Left ventricle myocardium superior (tissue), 1 donor: Measurements from ENCODE around the gene ARL6. TPM values are rescaled to one million over a fixed set of nuclear protein-coding genes. Genes with fewer than 3 reads are reported as not detected.

Experiments
- ATAC-seq: fragments of 200-7000 bp; cut with Tn5 transposase; one replicate; pipeline ENCODE4 v1.9.1; 2020; ENCODE audit warnings: mild to moderate bottlenecking, moderate library complexity
- DNase-seq: peaks from one replicate; pipeline ENCODE4 v3.0.0-alpha.2; 2020
- intact Hi-C: fragments of 100-400 bp; cut with micrococcal nuclease; formaldehyde crosslinking; loops from one replicate; pipeline ENCODE4 v1.11.0; 2022
- long read RNA-seq: library from polyadenylated mRNA; unstranded; transcript quantifications from one replicate; pipeline ENCODE4 v2.0.0, GENCODE V29; 2021
- total RNA-seq: library from RNA; stranded (reverse); fragmentation: NEBNext Ultra II Directional; extraction: Animal tissue kit (Norgen Biotek cat#: 25700); gene quantifications from one replicate; pipeline ENCODE4 v1.2.1, GENCODE V29; 2021
- donor health status: DM: no; HTN: yes; CAD: no; lungs with severe emphysema.

The ARL6 gene, protein sequence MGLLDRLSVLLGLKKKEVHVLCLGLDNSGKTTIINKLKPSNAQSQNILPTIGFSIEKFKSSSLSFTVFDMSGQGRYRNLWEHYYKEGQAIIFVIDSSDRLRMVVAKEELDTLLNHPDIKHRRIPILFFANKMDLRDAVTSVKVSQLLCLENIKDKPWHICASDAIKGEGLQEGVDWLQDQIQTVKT
- total RNA-seq, result 4.1 TPM
- long read RNA-seq, full-length matches to known transcripts, result 6 of 7 reads
- long read RNA-seq, partial matches to known transcripts, result 0 of 7 reads
- long read RNA-seq, other reads (novel, unspliced or antisense), result 1 of 7 reads

DNA sequence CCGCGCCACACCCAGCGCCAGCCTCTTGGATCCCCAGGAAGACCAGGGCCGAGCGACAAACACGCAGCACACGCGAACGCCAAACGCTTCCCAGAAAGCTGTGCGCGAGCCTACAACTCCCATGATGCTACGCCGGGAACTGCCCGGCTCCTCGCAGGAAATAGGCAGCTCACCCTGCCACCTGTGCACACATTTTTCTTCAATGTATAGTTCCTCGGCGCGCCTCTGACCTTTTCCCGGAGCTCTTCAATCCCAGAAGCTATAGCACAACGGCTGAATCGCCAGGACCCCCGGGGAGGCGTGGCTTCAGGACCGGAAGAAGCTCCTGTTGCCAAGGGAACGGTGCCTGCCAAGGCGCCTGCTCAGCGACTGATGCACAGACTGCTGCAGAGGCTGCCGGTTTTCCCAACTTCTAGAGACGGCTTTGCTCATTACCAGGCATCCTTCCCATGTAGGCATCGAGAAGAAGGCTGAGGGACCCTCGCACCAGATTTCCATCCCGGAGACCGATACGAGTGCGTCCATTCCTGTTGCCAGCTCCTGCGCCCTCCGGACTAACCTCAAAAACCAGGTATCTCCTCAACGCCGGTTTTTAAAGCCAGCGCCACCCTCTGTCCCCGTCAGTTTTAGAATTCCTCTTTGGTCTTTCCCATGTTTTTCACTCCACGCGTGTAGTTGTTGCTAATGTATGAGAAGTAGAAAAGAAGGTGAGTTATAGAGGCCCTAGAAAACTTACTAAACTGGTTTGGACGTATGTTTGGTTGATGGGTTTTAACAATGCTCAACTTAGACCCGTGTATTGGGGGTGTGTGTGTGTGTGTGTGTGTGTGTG is at the start of gene ARL6:
ARL6 (plus strand) TSS at position 352 of the 832 bp plus-strand sequence. CDS start 3,350 bp downstream, outside the sequence.
- DNase-seq (peak; percentile 90), ATAC-seq (peak; percentile 99)
- intact Hi-C loops, result no loop called here

DNA sequence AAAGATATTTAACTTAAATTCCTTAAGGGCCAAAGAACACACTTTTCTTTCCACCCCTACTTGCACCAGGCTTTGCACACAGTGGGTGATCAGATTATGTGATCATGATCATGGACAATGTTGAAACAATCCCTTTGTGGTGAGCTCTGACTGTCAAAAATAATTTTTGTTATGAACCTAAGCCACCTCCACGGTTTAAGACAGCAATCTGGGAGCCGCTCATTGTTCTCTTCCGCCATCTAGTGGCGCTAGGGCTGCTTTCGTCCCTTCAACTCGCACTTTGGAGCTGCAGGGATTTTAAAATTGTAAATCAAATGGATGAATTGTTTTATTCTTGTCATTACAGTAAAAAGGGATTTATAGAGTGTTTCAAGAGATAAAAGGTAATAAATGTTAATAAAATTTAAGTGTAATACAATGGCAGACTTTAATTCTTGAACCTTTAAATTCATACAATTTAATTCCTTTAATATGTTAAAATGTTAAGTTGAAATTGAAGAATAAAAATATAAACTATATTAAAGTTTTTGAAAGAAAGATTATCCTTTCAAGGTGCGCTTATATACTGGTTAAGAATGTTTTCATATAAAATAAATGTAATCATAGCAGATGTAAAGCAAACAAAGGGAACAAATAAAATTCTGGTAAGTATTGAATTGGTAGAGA is 45.3 kb upstream of the ARL6 start:
- DNase-seq (peak; percentile 64), ATAC-seq (peak; percentile 68)
- intact Hi-C loops, result no loop called here

DNA sequence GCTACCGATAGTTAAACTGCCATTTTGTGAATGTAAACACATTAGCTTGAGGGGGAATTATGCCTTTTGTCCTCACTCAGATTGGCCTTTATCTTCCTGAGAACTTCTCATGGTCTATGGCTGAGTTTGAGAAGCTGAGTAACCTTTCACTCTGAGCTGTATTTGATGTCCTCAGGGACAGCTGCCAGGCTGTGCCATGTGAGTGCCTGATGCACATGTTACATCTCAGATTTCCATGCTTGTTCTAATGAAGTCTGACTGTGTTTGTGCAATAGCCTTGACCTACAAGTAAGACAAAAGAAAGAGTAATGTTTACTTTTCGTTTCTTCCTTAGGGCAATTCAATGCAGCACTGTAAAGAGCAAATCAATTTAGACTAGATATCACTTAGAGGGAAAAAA is 44.1 kb upstream of the ARL6 start:
- no peak for ATAC-seq
- intact Hi-C loops, result no loop called here
- no peak for DNase-seq

DNA sequence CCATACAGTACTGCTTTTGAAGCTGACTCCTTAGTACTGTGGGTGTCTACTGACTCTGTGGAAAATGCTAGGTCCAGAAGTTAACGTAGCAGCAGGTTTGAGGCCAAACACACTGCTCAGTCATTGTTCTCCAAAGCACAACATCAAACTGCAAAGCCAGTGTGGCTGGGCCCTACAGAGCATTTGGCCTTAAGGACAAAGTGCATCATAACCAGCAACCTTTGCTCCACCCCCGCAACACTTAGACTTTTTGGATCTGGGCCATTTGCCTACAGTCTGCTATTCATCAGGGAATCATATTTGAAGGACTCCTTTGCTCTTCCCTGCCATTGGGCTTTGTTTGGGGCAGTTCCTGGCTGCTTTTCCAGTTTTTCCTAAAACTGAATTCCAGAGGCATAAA is 43.1 kb upstream of the ARL6 start:
- DNase-seq (no peak), ATAC-seq (no peak)
- intact Hi-C loops, result no loop called here

DNA sequence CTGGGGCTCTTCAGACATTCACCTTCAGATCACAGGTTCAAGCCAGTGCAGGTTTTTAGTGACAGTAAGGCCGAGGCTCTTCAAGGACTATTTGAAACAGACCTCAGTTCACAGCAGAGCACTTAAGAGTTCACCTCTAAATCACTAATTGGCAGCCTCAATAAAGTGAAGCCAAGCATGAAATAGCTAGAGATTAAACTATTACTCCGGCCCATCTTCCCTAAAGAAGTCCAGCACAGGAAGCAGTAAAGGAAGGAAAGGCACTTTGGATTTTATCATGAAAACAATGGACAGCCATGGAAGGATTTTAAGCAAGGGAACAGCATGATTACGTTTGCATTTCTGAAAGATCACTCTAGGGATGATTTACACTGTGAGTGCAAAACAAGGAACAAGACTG is 27.6 kb upstream of the ARL6 start:
- intact Hi-C loops, result no loop called here
- no peak for ATAC-seq
- no peak for DNase-seq

DNA sequence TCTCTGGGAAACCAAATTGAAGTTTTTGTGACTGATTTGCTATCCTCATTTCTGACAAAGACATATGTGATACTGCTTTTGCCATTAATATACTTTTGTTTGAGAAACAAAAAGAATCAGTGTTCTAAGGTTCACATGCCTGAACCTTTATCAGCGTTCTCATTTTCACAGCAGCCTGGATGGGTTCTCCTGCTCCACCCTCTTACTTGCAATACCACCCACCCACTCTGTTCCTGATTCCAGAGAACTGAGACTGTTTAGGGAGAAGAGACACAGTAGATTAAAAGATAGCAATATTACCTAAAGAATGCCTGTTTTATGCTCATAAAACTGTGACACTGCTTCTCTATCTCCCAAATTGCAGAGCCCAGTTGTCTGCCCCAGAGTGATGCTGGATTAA is 25.8 kb upstream of the ARL6 start:
- ATAC-seq (no peak), DNase-seq (no peak)
- intact Hi-C loops, result no loop called here

DNA sequence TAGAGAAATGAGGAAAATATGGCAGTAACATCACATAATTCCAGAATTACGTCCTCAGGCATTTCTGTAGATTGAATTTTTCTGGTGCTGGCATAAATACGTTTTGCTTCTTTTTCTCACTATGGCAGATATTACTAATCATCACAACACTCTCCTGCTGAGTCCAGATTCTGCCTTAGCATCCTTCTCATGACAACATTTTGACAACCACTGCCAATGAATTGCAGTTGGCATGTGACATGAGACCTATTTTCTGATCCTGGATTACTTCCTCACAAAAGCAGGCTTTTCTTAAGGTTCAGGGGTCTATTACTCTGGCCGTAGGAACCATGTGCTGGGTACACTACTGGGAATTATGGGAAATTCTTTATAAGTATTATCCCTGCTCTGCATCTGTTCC is 22.5 kb upstream of the ARL6 start:
- intact Hi-C loops, result no loop called here
- DNase-seq, result no peak
- ATAC-seq, result no peak

DNA sequence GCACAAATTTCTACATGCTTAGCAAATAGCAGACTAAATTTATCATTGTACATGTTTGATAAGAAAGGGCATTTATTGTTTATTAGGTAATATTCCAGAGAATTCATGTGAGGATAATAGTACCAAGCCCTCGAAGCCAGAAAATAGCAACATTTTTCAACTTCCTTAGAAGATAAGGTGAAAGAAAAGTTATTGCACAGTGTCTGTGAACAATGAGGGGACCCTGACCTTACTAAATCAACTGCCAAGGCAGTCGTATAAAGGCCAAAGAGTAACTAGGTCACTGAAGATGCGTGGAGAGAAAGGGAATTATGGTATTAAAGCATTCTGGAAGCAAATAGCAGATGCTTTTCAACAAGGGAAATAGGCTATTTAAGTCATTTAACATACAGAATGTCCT is 20.3 kb upstream of the ARL6 start:
- DNase-seq (no peak), ATAC-seq (no peak)
- intact Hi-C loops, result no loop called here

DNA sequence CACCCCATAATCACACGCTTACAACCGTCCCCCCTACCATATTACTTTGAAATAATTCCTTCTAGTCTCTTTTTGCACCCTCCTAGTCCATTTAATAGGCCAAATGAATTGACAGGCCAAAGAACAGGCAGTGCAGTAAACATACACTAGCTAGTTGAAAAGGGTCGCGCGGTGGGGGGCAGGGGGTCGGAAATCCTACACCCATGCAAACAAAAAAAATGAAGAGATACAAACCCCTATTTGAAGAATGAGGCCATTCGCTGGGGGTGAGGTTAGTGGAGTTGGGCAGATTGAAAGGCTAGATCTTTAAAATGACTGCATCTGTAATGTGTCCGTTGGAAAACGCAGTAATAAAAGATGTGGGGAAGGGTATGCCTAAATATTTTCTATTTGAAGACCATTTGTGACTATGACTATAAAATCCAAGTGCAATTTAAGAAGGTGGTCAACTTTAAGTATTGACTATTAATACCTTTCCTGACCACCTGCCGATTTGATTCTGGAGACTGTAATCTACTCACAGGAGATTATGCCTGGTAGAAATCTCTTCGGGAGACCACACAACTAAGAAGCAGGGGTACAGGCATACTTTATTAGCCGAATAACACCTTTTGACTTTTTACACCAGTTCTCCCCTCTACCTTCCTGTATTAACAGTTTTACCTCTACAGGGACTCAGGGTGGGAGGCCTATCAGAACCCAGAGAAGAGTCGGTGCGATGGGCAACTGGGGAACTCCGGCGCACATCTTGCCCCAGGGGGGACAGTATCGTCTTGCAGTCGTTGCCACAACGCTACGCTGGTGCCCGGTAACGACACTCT is 762 bp upstream of the ARL6 start:
- ATAC-seq, result no peak
- intact Hi-C loops, result no loop called here
- no peak for DNase-seq

DNA sequence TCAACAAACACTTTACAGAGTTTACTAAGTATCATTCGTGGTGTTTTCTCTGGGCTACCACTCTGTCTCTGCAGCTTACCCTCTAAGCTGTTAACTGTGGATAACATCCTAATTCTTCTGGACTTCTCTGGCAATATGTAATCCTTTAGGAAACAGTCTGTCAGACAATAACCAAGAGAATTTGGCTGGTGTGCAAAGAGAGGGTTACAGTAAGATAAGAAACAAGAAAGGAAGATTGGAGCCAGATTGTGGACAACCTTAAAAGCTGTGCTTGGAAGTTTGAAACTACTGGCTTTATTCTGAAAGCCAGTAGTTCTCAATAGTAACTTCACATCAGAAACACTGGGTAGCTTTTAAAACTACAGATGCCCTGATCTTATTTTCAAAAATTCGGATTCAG is 778 bp downstream of the ARL6 start:
- no peak for ATAC-seq
- DNase-seq, result no peak
- intact Hi-C loops, result no loop called here

DNA sequence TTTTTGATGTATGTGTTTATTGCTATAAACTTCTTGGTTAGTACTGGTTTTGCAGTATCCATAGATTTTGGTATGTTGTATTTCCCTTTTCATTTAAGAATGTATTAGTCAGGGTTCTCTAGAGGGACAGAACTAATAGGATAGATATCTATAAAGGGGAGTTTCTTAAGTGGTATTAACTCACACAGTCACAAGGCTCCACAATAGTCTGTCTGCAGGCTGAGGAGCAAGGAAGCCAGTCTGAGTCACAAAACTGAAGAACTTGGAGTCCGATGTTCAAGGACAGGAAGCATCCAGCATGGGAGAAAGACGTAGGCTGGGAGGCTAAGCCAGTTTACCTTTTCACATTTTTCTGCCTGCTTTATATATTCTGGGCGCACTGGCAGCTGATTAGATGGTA is 8.4 kb downstream of the ARL6 start:
- no peak for DNase-seq
- no peak for ATAC-seq
- intact Hi-C loops, result no loop called here

DNA sequence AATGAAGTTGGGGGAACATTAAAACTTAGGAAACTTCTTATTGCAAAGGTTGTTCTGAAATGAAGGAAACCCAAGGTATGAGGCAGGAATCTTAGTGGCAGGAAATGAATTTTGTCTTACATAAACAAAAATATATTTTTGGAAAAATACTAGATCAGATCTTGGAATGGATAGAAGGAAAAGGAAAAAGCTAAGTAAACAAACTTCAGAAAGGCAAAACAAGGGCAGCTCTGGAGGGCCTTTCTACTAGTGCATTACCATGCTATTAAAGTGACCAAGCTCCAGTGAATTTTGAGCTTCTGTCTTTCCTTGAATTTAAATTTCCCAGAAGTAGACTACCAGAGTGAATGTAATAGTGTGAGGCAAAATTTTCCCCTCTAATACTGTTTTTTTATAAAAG is 13.6 kb downstream of the ARL6 start:
- ATAC-seq, result no peak
- intact Hi-C loops, result no loop called here
- DNase-seq, result no peak

DNA sequence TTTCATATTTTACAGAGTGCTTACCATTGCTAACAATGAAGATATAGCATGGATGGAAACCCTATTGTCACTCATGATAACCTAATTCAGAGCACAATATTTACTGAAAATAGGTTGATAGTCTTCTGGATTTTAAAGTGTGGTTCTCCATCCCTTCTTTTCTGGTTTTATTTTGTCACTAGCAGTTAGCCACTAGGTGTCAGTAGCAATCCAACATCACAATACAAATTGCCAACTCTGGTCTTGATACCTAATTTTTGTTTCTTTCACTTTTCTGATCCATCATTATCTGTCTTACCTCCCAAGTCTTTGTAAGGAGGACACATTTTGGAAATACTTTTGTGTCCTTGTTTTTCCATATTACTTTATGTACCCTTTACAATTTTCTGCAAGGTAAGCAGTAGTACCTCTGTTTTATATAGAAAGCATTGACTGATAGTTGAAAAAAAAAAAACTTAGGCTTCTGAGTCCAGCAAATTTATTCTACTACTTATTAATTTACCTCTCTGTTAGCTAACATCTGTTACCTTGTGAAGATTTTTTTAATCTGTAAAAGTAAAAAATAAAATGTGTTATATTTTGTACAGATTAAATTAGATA is 29.0 kb downstream of the ARL6 start:
- ATAC-seq (peak; percentile 25), DNase-seq (no peak)
- intact Hi-C loops, result loop anchor here (1.0 kb wide), 1 partner anchor 231 kb away; no protein-coding TSS in a partner anchor

DNA sequence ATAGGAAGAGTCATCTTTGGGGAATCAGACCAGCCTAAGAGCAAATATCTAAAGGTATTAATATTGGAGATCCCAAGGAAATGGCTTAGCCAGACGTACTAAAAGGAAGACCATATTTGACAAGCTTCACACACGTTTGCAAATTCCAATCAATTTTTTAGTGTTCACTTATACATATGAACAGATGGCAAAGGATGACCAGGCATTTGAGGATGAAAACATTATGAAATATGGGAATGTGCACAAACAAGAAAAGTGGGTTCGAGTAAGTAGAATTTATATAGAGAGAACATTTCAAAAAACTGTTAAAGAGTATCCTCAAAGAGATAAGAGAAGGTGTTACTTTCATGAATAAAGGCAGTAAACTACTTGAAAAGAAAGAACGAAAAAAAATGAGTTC is 31.4 kb downstream of the ARL6 start:
- ATAC-seq (no peak), DNase-seq (no peak)
- intact Hi-C loops, result no loop called here

DNA sequence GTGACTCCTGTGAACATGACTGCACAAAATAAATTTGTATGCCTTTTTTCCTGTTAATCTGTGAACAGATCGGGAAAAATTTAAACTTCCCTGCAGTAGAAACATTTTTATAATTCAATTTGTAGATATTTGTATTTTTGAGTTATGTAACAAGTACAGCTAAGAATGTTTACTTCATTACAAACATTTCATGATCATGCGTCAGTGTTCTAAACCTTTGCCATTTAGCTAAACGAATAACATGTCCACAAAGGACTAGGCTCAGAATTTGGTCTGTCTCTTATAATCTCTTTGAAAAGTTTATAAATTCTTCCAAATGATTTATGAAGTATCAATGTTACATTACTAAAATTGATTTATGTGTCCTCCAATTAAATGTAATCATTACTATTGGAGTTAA is 39.9 kb downstream of the ARL6 start:
- no peak for DNase-seq
- intact Hi-C loops, result no loop called here
- ATAC-seq, result no peak

DNA sequence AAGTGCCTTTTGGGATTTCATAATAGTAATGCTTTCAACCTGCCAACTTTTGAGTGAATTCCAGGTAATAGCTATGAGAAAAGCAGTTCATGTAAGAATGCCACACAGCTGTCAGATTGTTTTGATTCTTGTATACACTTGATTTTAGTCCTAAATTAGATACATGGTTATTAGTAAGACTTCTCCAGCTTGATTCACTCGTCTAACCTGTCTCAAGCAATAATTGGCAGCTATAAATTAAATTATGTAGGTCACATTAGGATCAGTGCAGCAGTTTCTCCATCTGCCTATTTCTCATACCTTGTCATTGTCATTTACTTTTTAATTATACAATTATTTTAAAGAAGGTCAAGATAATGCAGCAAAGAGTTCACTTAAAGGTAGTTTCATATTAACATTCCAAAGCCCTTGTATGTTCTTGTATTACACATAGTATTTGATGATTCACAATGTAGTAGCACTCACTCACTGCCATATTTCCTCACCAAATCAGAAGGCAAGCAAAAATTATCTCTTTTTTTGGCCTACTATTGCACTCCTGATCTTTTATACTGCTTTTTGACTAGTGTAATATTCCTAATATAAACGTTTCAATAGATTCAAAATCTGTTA is 46.3 kb downstream of the ARL6 start:
- DNase-seq (no peak), ATAC-seq (no peak)
- intact Hi-C loops, result no loop called here

DNA sequence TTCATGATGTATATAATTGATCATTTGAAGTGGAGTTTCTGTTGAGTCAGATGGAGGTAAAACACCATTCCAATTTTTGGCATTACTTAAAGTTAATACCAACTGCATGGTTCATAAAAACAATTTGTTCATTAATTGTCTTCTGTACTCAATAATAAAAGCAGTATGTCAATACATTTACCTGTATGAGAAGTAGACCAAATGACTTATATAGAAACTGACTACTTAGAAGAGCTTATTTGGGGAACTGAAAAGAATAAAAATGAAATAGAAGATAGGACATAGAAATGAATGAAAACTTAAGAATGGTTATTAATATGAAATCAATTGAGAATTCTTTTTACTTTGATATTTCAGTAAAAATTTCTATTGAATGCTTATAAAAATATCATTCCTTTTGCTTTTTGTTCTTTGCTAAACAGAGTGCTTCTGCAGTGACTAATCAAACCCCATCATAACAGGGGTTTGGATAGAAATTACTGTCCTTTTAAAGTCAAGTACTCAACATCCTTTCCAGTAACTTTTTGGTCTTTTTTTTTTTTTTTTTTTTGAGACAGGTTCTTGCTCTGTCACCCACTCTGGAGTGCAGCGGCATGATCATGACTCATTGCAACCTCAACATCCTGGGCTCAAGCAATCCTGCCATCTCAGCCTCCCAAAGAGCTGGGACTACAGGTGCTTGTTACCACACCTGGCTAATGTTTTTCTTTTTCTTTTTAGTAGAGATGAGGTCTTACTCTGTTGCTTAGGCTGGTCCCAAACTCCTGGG is 50.8 kb downstream of the ARL6 start:
- ATAC-seq (no peak), DNase-seq (no peak)
- intact Hi-C loops, result no loop called here

DNA sequence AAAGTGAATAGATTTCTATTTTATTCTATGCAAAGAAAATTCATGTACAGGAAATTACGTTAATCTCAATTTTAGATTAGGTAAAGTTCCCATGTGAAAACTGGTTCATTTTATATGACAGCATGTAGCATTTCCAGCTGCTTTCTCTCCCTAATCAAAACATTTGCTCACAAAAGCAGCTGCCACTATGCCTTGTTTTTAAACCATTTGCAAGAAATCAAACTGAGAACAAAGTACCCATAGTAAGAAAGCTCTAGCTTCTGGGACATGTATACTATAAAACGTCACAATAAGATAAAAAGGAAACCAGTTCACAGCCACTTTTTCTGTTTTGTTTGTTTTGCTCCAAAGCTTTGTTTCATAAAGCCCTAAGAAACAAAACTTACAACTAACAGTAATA is 52.3 kb downstream of the ARL6 start:
- DNase-seq (no peak), ATAC-seq (no peak)
- intact Hi-C loops, result no loop called here
